H1 (cell line): ENCODE measurements around the gene MYOT. TPM values are rescaled to one million over a fixed set of nuclear protein-coding genes. Genes with fewer than 3 reads are reported as not detected.

Experiments used
- BRCA1 ChIP-seq: IDR thresholded peaks from 2 replicates; pipeline ENCODE4 v1.6.1; 2012; ENCODE audit warnings: low read depth, low read length, improper control_type of control experiment
- KDM5A ChIP-seq: fragments of 200-600 bp; IDR thresholded peaks from 2 replicates; pipeline ENCODE4 v1.7.1; 2012; ENCODE audit warnings: mild to moderate bottlenecking, low read length, inconsistent platforms, mixed read lengths
- POLR2A ChIP-seq, 2 experiments: IDR thresholded peaks; 1 replicate in 1 of 2; 2 replicates in 1 of 2; pipeline ENCODE4 v1.6.1; 2011; ENCODE audit warnings: low read depth in 2 of 2, low read length in 2 of 2, mild to moderate bottlenecking in 2 of 2; ENCODE audit errors: control extremely low read depth in 1 of 2
- POU5F1 ChIP-seq: IDR thresholded peaks from 2 replicates; pipeline ENCODE4 v1.6.1; 2011; ENCODE audit warnings: low read depth, mild to moderate bottlenecking, low read length, moderate library complexity
- RXRA ChIP-seq: IDR thresholded peaks from 2 replicates; pipeline ENCODE4 v1.6.1; 2011; ENCODE audit warnings: low read depth, mild to moderate bottlenecking, low read length, moderate library complexity; ENCODE audit not compliant: insufficient read depth
- polyA plus RNA-seq, 7 experiments: library from polyadenylated mRNA; depleted of rRNA in 3 of 7; stranded (reverse) in 5 of 7; unstranded in 2 of 7; fragments of >200 nt in 5 of 7; fragments of 200-250 nt in 2 of 7; gene quantifications; 1 replicate in 5 of 7; 2 replicates in 1 of 7; 4 replicates in 1 of 7; pipeline versions ENCODE4 v1.2.1 to v1.2.3, GENCODE V29; 2011 to 2013; ENCODE audit warnings: missing spikeins in 2 of 7, mixed read lengths in 2 of 7
- total RNA-seq: library from RNA; stranded (reverse); fragmentation: NEBNext Ultra II Directional; extraction: Animal tissue kit (Norgen Biotek cat#: 25700); gene quantifications from 2 replicates; pipeline ENCODE4 v1.2.1, GENCODE V29; 2021
- TF ChIP-seq, protein P1 (sequence below): IDR thresholded peaks from 2 replicates; pipeline ENCODE4 v1.6.1; 2011; ENCODE audit warnings: low read length, improper control_type of control experiment

MYOT gene
- total and polyA plus RNA-seq, 2 of the 8 experiments (the other 6 are each of a cell fraction or from before 2014, with no cell fraction given) = not detected

- TF ChIP-seq RXRA (no peak), KDM5A (no peak), POU5F1 (no peak), BRCA1 (no peak), POLR2A (IDR thresholded peaks at IDR 0.05; ENCODE audit: control extremely low read depth in 1 of 2, low read depth in 2 of 2, low read length in 2 of 2) (no peak)
- TF ChIP-seq, protein P1, sequence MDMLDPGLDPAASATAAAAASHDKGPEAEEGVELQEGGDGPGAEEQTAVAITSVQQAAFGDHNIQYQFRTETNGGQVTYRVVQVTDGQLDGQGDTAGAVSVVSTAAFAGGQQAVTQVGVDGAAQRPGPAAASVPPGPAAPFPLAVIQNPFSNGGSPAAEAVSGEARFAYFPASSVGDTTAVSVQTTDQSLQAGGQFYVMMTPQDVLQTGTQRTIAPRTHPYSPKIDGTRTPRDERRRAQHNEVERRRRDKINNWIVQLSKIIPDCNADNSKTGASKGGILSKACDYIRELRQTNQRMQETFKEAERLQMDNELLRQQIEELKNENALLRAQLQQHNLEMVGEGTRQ = no peak
Observed at GRCh38 chr5:137935190-137935589, 67.5 kb downstream of the MYOT start (continued).
